ENCODE measurements around the gene SLC29A4. TPM values are rescaled to one million over a fixed set of nuclear protein-coding genes. Genes with fewer than 3 reads are reported as not detected.

The SLC29A4 gene
- total and polyA plus RNA-seq, 2 of the 8 experiments (the other 6 are each of a cell fraction or from before 2014, with no cell fraction given) = 6.9 to 15.1 TPM

DNA sequence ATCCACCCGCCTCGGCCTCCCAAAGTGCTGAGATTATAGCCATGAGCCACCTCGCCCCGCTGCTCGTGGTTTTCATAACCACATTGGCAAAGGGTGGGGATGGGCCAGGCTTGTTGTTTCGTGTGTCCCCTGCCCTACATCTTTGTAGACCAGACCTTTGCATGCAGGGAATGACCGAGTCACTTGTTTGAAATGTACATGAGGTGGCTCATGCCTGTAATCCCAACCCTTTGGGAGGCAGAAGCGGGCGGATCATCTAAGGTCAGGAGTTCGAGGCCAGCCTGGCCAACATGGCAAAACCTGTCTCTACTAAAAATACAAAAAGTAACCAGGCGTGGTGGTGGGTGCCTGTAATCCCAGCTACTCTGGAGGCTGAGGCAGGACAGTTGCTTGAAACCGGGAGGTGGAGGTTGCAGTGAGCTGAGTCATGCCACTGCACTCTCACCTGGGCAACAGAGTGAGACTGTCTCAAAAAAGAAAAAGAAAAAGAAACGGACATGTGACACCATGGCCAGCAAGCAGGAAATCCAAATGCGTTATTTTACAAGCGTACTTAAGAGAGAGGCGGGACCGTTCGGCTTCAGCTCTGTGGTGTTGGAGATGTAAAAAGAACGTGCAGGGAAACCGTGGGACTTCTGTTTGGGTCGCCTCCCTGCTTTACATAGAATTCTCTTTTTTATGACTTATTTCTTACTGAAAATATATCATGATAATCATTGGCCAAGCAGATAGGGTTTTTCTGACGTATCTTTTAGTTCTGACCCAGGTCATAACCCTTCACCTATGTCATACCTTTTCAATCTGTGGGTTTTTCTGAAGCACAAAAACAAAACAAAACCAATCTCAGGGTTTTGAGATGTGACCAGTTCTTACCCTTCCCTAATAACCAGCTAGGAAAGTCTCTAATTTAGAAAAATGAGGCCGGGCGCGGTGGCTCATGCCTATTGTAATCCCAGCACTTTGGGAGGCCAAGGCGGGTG is 47.6 kb upstream of the SLC29A4 start:
- FAIRE-seq (no peak), DNase-seq (ENCODE audit: low read depth in 1 of 2, low spot score in 2 of 2) (no peak)
- Histone ChIP-seq H3K4ac (replicated peaks; ENCODE audit: insufficient read length, low read depth, low read length) (no peak overlapping the region), H3K36me3 (ENCODE audit: control insufficient read depth in 2 of 4, insufficient read depth in 4 of 4, low read length in 3 of 4) (peaks cover 9 to 20% (median 15%) of the 10 kb centered on the region in 4 experiments), H3K4me3 (ENCODE audit: extremely low read depth in 1 of 4, insufficient read depth in 2 of 4, low read depth in 3 of 4, low read length in 4 of 4) (no peak overlapping the region), H4K8ac (ENCODE audit: extremely low read depth, insufficient read depth, low read length) (no peak overlapping the region), H3K56ac (replicated peaks; ENCODE audit: insufficient read length, low read depth, low read length) (no peak overlapping the region), H4K20me1 (replicated peaks in 1 of 2; ENCODE audit: control insufficient read depth in 1 of 2, insufficient read depth in 2 of 2, low read length in 2 of 2) (peaks cover 1 to 5% of the 10 kb centered on the region in 2 experiments), H4K91ac (replicated peaks; ENCODE audit: insufficient read length, low read length) (no peak overlapping the region), H3K79me1 (ENCODE audit: low read depth, low read length) (no peaks in the 10 kb centered on the region), H3K9ac (replicated peaks in 1 of 4; ENCODE audit: extremely low read depth in 1 of 4, low read depth in 3 of 4, low read length in 3 of 4) (no peak overlapping the region), H3K27me3 (replicated peaks in 1 of 4; ENCODE audit: control insufficient read depth in 3 of 4, extremely low read depth in 1 of 4, insufficient read depth in 3 of 4, low read length in 3 of 4) (no peaks in the 10 kb centered on the region), H2BK15ac (ENCODE audit: low read length) (no peak overlapping the region), H3K18ac (ENCODE audit: extremely low read depth, low read length) (no peak overlapping the region), H3K23me2 (ENCODE audit: low read depth, low read length) (no peaks in the 10 kb centered on the region), H3K23ac (ENCODE audit: insufficient read length) (no peak overlapping the region), H3K4me1 (replicated peaks in 1 of 4; ENCODE audit: control insufficient read depth in 3 of 4, insufficient read depth in 4 of 4, low read length in 3 of 4) (no peaks in the 10 kb centered on the region; a peak in 1 of 7 replicates), H3K14ac (ENCODE audit: insufficient read length) (no peak overlapping the region), H3K4me2 (ENCODE audit: insufficient read depth in 1 of 2, low read depth in 2 of 2, low read length in 2 of 2) (no peak overlapping the region), H2AK5ac (ENCODE audit: low read depth, low read length) (no peak overlapping the region), H2BK20ac (ENCODE audit: low read length) (no peak overlapping the region), H2BK5ac (ENCODE audit: low read depth, low read length) (no peak overlapping the region), H2BK12ac (ENCODE audit: low read depth, low read length) (no peak overlapping the region), H3K9me3 (ENCODE audit: insufficient read depth in 2 of 2, low read depth in 1 of 2, low read length in 1 of 2) (no peaks in the 10 kb centered on the region), H3K79me2 (ENCODE audit: control insufficient read depth in 1 of 2, insufficient read depth in 2 of 2, low read length in 2 of 2) (no peaks in the 10 kb centered on the region), H2AFZ (ENCODE audit: low read length) (no peak overlapping the region), H3K27ac (ENCODE audit: low read depth, low read length) (no peak overlapping the region), H2BK120ac (replicated peaks; ENCODE audit: low read depth, low read length) (no peak overlapping the region), H4K5ac (ENCODE audit: insufficient read length, low read depth, low read length) (no peak overlapping the region)
- POLR2A ChIA-PET (ENCODE audit: partially characterized antibody) = no interaction called here
- CTCF ChIA-PET (ENCODE audit: partially characterized antibody) = no interaction called here
- WGBS, 2 experiments (ENCODE audit: extremely low coverage in 1 of 2, insufficient coverage in 1 of 2, insufficient read length in 1 of 2, insufficient replicate concordance in 2 of 2, low coverage in 1 of 2, low lambda C conversion rate in 2 of 2, missing lambda C conversion rate in 1 of 2) = 86% methylated on average over 26 of the region's 26 CpGs; no CpG with 5 or more reads in 1 of the 2 experiments
- TF ChIP-seq NANOG (IDR thresholded peaks at IDR 0.05; ENCODE audit: insufficient read depth, low read depth, low read length, poor library complexity, severe bottlenecking) (no peak), PHF8 (conservative IDR thresholded peaks at IDR 0.05; ENCODE audit: low read depth, low read length) (no peak), SP1 (IDR thresholded peaks at IDR 0.05; ENCODE audit: low read depth, low read length) (no peak), GTF2F1 (IDR thresholded peaks at IDR 0.05; ENCODE audit: borderline replicate concordance, low read depth, low read length) (no peak)
